HFF-Myc (cell line): Measurements from ENCODE around the gene CTDSPL2.
A peak's percentile ranks its signal among the peaks of the same experiment; 100 is the strongest.
"Not testable (repeated sequence)": the region's sequence is repeated elsewhere in the genome, so short reads cannot be mapped to it uniquely, and the experiment has no call there.

ENCODE experiments used
- DNase-seq: peaks from one replicate; pipeline ENCODE4 v3.0.0-alpha.2; 2011; ENCODE audit warnings: low read depth; ENCODE audit errors: extremely low read depth
- H3K4me3 ChIP-seq: replicated peaks from 2 replicates; pipeline ENCODE4 v1.5.1; 2011; ENCODE audit warnings: low read depth, mild to moderate bottlenecking, control low read depth, low read length
- CTCF ChIP-seq: IDR thresholded peaks from 2 replicates; pipeline ENCODE4 v1.5.1; 2012; ENCODE audit warnings: mild to moderate bottlenecking, low read depth, low read length, control low read depth; ENCODE audit errors: missing control alignments

CTDSPL2 gene

GRCh38 chr15:44450172-44450571 is 22.7 kb downstream of the CTDSPL2 start:
- TF ChIP-seq CTCF: no peak
- no peak overlapping the region for H3K4me3 ChIP-seq

GRCh38 chr15:44453578-44454283 is 26.3 kb downstream of the CTDSPL2 start:
- not testable (repeated sequence) for H3K4me3 ChIP-seq, DNase-seq

More at GRCh38 chr15:44450172-44450571, 22.7 kb downstream of the CTDSPL2 start:
- DNase-seq: no peak

GRCh38 chr15:44458429-44458828 is 31.0 kb downstream of the CTDSPL2 start:
- TF ChIP-seq CTCF: no peak
- H3K4me3 ChIP-seq: no peak overlapping the region
- no peak for DNase-seq

GRCh38 chr15:44468709-44469385 is 41.4 kb downstream of the CTDSPL2 start:
- DNase-seq: peak; percentile 7
- TF ChIP-seq CTCF: no peak
- H3K4me3 ChIP-seq: no peak overlapping the region

- no peak for DNase-seq
- no peak for TF ChIP-seq CTCF
- no peak overlapping the region for H3K4me3 ChIP-seq
Measured at GRCh38 chr15:44471885-44472455, 44.5 kb downstream of the CTDSPL2 start.

GRCh38 chr15:44479343-44479742 is 51.9 kb downstream of the CTDSPL2 start:
- no peak for TF ChIP-seq CTCF
- no peak overlapping the region for H3K4me3 ChIP-seq
- no peak for DNase-seq

GRCh38 chr15:44482090-44482489 is 54.7 kb downstream of the CTDSPL2 start:
- no peak for TF ChIP-seq CTCF
- no peak overlapping the region for H3K4me3 ChIP-seq
- DNase-seq: no peak
